HG02973 (cell line): ENCODE measurements around the gene MYL3.

ENCODE experiments used
- ATAC-seq: cut with Tn5 transposase; IDR thresholded peaks from one replicate; pipeline ENCODE4 v1.9.1; 2021; ENCODE audit warnings: moderate library complexity; ENCODE audit not compliant: unreplicated experiment

Gene MYL3

DNA sequence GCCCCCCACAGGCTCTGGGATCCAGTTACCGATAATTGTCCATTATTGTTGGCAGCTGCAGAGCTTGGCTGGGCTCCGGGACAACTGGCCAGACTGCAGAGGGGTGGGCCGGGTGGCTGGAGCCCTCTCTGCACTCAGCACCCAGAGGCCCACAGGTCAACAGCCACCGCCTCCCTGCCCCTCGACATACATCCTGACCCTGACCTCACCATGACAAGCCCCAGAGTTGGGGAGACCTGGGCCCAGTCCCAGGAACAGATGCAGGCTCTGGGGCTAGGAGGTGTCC is 36.7 kb upstream of the MYL3 start:
- no peak for ATAC-seq

DNA sequence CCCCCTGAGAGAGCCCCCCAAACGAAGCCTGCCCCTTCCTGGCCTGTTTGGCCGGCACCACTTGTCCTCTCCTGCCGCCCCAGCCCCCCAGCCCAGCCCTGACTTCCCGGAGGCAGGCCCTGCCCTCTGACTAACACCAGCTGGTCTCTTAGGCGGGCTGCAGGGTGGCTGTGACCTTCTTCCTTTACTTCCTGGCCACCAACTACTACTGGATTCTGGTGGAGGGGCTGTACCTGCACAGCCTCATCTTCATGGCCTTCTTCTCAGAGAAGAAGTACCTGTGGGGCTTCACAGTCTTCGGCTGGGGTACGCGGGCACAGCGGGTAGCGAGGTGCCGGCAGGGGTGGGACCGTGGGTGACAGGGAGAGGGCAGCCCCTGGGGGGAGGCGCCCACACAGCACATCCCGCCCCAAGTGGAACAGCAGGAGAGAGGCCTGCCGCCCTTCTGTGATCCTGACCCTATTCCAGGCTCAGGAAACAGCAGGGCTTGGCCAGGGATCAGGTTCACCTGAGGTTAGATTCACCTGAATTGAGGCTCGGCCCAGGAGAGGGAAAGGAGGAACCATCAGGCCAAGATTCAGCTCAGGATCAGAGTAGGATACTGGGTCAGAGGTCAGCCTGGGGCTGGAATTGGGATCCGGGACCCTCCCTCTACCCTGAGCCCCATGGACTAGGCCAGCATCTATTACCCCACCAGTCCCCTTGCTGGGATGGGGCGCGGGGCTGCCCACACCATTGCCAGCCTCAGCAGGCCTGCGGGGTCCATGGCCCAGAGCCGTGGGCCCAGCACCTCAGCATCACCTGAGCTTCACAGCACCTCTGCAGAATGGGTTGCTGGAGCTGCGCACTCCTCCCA is 36.1 kb upstream of the MYL3 start:
- ATAC-seq: no peak

DNA sequence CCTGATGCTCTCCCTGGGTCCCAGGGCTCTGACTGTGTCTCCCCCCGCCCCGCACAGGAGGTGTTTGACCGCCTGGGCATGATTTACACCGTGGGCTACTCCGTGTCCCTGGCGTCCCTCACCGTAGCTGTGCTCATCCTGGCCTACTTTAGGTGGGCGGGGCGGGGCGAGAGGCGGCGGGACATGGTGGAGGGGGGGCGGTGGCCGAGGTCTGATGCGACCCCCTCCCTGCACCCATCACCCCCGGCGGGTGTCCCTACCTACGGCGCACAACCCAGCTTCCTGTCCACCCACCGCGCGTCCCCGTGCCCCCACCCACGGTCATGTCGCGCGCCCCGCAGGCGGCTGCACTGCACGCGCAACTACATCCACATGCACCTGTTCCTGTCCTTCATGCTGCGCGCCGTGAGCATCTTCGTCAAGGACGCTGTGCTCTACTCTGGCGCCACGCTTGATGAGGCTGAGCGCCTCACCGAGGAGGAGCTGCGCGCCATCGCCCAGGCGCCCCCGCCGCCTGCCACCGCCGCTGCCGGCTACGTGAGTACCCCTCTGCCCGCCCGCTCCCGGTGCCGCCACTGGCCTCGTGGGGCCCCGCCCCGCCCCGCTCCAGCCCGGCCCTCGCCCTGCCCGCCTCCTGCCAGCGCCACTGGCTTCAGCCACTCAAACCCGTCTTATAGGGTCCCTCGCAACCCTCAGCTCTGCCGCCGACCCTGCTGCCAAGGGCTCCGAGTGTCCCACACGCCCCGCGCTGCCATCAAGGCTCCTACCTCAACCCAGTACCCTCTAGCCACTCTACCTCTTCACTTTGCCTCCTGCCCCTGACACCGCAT is 35.3 kb upstream of the MYL3 start:
- no peak for ATAC-seq

DNA sequence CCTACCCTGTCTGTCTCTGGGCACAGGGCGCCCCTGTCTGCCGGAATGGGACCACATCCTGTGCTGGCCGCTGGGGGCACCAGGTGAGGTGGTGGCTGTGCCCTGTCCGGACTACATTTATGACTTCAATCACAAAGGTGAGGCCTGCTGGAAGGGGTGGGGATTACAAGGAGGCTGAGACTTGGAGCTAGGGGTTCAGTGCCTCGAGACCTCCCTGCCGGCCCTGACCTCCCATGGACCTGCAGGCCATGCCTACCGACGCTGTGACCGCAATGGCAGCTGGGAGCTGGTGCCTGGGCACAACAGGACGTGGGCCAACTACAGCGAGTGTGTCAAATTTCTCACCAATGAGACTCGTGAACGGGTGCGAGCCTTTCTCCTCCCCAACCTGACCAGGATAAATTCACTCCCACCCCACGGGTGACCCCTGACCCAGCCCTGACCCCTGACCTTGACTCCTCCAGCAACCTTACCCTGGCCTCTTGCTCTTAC is 34.6 kb upstream of the MYL3 start:
- no peak for ATAC-seq

DNA sequence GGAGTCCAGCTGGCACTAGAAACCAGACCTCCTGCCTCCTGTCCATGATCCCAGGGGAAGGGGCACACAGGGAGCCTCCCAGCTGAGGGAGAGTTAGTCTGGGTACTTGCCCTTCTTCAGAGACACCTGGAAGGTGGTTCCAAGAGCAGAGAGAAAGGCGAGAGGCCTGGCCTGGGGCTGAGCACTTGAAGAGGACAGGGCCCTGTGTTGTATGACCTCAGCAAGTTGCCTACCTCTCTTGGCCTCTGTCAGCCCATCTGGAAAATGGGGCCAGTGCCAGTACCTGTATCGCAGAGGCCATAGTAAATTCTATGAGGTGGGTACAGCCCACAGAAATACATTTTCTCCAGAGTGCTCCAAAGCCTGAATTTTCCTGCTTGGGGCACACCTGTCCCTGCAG is 33.8 kb upstream of the MYL3 start:
- ATAC-seq: no peak

DNA sequence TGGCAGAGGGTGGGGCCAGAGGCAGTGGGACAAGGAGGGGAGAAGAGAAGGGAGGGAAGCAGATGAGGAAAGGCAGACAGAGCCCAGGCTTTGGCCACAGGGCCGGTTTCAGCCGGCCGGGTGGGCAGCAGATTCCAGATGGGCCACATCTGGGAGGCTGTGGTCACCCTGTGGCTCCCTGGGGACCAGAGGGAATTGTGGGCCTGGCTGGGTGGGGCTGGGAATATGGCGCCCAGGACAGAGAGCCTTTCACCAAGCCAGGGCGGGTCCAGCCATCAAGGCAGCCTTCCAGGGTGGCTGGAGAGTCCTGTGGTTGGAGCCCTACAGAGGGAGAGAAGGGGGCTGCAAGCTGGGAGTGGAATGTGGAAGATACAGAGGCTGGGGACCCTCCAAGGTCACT is 33.1 kb upstream of the MYL3 start:
- ATAC-seq: no peak

DNA sequence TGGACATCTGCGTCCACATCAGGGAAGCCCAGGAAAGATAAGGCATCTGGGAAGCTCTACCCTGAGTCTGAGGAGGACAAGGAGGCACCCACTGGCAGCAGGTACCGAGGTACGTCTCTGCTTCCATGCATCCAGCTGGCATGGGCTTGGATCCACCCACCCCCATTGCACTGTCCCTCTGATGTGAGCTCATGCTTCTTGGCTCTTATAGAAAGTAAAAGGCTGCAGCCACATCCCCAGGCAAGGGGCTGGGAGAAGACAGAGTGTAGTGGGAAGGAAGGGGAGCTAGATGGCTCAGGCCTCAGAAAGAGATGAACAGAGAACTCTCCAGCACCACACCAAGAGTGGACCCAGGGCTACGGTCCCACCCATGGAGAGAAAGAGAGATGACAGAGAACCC is 32.5 kb upstream of the MYL3 start:
- no peak for ATAC-seq

DNA sequence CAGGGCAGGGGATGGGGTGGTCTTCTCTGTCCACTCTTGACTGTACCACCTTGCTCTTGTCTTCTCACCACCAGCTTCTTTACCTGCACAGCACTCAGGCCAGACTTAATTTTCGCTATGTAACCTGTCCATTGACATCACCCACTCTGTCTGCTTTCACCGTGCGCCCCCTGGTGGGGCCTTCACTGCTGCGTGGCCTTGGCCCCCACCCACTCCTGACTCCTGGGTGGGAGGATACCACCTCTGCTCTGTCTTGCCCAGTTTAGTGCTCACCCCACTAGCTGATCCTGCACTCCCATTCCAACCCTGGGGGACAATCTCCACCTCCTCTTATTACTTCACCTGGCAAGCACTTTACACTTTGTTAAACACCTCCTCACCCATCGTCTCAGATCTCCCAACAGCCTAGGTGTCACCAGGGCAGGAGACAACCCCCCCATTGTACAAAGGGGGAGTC is 32.0 kb upstream of the MYL3 start:
- ATAC-seq: no peak

DNA sequence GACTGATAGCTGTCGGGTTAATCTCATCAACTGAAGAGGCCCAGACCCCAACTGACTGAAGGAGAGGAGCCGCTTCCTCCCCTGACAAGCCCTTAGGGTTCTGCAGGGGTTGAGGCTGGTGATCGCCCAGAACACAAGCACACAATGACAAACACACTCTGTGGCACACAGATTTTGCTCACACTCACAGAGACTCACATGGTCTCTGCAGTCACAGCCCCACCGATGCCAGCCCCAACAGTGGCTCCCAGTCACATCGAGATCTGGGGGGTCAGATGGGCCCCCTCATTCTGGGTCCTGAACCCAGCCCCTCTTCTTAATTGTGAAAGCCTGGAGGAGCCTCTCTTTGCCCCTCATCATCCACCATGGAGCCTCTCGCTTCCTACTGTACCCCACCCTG is 31.0 kb upstream of the MYL3 start:
- no peak for ATAC-seq

DNA sequence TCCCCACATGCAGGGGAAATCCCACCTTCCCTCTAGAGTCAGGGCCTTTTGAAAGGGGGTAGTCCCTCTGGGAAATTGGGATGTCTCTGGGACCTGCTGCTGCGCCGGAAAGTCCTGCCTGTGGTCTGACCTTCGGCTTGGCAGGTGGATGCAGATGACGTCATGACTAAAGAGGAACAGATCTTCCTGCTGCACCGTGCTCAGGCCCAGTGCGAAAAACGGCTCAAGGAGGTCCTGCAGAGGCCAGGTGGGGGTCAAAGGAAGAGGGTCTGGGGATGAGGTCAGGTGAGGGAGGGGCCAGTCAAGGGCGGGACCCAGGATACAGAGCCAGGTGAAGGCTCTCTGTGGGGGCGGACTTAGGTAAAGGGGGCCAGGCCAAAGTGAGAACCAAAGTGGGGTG is 30.5 kb upstream of the MYL3 start:
- ATAC-seq: no peak

DNA sequence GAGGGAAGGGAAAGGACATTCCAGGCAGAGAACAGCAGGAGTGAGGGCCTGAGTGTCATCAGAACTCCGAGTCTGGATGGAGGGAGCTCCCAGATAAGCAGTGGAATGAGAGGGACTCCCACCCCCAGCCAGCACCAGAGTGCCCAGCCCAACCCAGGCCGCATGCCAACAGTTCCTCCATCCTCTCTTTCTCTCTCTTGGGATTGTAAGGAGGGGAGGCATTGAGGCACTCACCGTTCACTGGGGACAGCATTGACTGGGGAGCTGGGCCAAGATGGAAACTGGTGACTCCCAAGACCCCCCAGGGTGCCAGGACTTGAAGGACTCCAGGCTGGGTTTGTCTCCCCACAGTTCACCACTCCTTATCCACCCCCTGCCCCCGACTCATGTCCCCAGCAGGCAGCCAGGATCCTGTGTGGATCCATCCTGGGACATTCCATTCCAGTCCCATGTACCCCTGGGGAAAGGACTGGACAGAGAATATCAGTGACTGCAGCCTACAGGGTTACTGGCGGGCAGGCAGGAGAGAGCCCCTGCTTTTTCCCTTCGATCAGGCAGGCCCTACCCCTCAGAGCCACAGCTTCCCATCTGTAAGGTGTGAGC is 30.0 kb upstream of the MYL3 start:
- ATAC-seq: no peak

DNA sequence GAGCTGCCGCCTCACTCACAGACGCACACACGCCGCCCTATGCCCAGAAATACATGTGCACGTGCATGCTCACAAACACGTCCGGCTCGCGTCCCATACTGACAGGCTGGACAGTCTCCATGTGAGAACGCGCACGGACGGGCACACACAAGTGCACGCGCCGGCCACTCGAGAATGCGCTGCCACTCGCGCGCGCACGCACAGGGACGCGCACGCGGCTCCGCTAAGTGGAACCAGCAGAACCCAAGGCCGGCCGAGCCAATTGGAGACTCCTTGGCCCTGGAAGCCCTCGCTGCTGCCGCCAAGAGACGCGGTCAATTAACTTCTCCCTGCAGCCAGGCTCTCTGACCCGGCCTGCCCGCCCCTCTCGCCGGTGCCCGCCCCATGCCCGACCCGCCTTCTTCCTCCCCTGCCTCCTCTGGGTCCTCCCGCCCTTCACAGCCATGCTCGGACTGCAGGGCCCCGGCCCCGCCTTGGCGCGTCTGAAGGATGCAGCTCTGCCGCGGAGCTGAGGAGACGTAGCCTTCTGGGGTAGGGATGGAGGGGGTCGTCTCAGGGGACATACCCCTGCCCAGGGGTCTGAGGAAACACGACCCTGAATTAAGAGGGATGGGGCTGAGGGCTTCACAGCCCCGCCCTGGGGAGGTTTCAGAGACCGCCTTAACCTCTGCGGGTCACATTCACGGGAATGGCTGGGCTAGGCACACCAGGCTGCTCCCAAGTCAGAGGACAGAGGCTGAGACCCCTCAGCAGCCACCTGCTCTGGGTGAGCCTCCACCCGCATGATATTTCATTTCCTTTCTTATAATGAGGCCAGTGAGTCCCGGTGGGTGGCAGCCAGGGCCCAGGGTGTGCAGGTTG is 29.3 kb upstream of the MYL3 start:
- ATAC-seq: no peak

DNA sequence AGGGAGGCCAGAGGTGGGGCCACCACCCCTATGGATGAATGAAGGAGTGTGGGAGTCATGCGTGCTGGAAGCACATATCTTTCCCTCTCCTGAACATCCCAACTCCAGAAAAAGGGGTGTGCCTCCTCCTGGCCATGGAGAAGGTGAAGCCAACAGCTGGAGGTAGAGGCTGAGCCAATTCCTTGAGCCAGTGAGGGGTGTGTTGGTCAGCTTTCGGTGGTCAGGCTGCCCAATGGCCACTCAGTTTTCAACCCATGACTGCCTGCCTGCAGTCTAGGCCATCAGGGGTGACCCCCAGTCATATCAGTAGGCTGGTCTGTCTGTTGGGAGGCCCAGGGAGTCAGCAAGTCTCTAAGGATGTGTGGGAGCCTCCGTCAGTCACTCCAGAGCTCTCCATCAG is 27.9 kb upstream of the MYL3 start:
- no peak for ATAC-seq

DNA sequence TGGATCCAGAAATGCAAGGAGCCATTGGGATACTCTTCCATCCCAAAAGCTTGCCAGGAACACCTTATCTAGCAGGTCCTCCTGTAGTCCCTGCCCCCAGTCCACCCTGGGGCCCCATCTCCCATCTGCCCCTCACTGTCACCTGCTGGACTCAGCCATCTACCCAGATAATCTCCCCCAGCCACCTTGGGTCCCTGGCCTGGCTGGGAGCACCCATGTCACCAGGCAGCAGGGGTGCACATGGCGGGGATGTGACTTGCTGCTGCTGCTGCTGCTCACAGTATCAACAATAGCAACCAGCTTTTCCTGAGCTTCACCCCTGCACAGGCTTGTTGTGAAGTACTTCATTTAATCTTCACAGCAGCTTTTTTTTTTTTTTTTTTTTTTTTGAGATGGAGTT is 26.9 kb upstream of the MYL3 start:
- no peak for ATAC-seq

DNA sequence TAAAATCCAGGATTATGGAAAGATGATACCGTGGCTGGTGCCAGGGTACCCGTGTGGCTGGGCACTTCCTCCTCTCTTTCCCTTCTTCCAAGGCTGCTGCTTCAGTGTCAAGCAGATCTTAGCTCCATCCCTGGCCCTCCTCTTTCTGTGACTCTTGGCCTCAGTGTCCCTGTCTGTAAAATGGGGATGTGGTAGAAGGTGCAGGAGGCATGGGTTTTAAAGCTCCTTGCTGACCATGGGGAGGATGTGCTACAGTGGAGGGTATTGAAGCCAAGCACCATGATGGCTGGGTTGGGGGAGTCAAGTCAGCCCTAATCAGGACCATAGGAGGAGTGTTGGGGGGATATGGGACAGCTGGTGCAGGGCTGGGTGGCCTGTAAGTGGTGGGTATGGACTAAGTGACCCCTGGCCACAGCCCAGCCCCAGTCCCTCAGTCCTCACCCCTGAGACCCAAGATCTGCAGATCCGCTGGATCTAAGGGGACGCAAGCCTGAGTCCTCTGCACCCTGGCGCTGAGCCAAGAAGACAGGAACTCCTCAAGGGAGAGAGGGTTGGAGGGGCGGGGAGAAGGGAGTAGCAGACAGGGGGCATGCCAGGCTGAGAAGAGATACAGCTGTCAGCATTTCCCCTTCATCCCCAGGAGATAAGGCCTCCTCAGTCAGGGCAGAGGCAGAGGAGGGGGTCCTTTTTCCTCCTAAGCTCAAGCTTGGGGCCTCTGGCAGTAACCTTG is 26.3 kb upstream of the MYL3 start:
- ATAC-seq: no peak

DNA sequence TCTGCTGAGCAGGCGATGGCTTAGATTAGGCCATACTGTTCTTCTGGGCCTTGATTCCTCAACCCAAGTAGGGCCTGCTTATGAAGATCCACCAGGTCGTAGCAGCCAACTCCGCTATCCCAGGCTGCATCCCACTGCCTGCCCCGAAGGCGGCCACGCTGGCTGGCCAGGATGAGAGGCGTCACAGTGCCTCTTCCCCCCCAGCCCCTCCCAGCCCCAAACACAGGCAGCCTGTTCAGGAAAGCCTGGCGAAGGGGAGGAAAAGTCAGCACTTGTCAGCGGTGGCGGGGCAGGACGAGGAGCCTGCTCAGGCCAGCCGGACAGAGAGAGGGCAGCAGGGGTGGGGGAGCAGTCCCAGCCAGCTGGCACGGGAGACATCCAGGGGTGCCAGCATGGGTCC is 25.5 kb upstream of the MYL3 start:
- no peak for ATAC-seq

DNA sequence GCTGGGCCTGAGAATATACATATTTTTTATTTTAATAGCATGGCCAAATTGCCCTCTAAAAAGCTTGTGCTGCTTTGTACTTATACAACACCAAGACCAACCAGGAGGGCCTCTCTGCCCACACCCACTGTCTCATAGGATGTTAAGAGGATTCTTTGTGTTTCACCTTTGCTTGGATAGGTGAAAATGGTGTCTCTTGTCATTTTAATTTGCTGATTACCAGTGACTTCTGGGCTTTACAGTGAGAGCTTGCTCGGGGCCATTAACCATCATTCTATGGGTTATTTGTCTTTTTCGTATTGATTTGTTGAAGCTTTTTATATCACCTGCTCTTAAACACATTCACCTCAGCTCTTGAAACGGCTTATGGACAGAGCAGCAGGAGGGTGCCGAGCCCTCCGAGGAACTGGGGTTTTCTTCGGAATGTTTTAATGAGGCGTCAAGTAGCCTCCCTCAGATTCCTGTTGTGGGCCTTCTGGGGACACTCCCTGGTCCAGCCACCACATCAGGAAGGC is 24.8 kb upstream of the MYL3 start:
- ATAC-seq: no peak

DNA sequence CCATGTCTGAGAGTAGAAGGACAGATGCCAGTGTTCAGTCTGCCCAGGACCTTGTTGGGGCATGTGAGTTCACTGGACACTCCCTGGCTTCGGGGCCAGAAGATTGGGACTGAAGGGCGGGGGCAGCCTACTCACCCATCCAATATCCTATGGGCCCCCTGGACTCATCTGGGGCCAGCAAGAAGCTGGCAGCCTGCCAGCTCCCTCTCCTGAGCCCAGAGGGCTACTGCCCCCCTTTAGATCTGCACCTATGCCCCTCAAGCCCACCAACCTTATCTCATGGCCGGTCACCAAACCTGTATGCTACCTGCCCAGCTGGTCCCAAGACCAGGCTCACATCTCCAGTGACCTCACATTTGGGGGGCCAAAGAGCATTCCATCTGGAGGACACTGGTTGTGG is 22.4 kb upstream of the MYL3 start:
- ATAC-seq: no peak

DNA sequence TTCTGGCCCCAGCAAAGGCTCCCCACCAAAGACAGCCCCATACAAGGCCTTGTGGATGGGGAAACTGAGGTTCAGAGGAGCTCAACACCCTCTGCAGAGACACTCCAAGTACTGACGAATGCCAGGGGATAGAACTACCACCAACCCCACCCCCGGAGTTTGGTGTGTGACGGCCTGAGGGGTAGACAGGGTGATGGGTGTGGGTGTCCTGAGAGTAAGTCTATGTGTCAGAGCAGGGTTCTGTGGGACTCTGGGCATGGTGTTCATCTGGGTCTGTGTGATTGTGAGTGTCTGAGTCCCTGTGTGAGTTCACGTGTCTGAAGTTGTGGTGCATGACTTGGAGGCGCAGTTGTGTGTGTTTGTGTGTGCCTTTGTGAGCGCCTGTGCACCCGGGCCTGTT is 21.7 kb upstream of the MYL3 start:
- ATAC-seq: no peak

DNA sequence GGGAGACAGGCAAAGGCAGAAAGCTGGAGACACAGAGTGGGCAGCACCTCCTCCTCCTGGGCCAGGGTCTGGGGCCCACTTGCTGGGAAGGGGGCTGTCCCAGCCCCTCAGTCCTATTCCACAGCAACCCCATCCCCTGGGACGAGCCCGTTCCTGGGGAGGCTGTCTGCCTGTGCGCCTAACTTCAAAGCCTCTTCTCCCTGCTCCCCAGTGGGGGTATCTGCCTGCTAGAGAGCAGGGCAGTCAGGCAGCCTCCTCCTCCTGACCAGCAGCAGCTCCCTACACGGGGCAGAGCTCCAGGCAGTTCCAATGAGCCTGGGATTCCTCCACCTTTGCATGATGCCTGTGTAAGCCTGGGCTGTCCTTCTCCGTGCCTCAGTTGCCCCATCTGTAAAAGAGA is 21.2 kb upstream of the MYL3 start:
- no peak for ATAC-seq
